ENCODE results near the gene FDXR. TPM values are rescaled to one million over a fixed set of nuclear protein-coding genes. Genes with fewer than 3 reads are reported as not detected.

Gene FDXR, protein sequence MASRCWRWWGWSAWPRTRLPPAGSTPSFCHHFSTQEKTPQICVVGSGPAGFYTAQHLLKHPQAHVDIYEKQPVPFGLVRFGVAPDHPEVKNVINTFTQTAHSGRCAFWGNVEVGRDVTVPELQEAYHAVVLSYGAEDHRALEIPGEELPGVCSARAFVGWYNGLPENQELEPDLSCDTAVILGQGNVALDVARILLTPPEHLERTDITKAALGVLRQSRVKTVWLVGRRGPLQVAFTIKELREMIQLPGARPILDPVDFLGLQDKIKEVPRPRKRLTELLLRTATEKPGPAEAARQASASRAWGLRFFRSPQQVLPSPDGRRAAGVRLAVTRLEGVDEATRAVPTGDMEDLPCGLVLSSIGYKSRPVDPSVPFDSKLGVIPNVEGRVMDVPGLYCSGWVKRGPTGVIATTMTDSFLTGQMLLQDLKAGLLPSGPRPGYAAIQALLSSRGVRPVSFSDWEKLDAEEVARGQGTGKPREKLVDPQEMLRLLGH
- total RNA-seq, result 18.9 and 28.9 TPM in 2 replicates

GRCh38 chr17:74872313-74873036, at the start of gene FDXR:
Gene FDXR, minus strand, starts transcription at chr17:74872994. Its CDS starts 50 bp downstream, at chr17:74872944.

GRCh38 chr17:74892974-74893911, 20.4 kb upstream of the FDXR start, which contains the start of gene FADS6:
Gene FADS6, minus strand, starts transcription at chr17:74893633. Its CDS starts 38 bp downstream, at chr17:74893595.

GRCh38 chr17:74859459-74860228, 13.2 kb downstream of the FDXR start, which contains the start of gene GRIN2C:
Gene GRIN2C, minus strand, starts transcription at chr17:74859885. Its CDS starts 4,793 bp downstream, at chr17:74855092.

Other genes with a start within 250 kb of the FDXR start
- not detected in 2 replicates for gene CD300E, start 249.3 kb downstream of the FDXR start, total RNA-seq
- gene CD300LF, start 160.1 kb downstream of the FDXR start, total RNA-seq, result not detected in 2 replicates
- gene RAB37, start 135.7 kb downstream of the FDXR start, total RNA-seq, result under 0.01 TPM in 1 of 2 replicates, not detected in the other
- 53.9 and 54.0 TPM in 2 replicates for gene NHERF1, start 124.4 kb downstream of the FDXR start, total RNA-seq
- 16.9 and 33.1 TPM in 2 replicates for gene NAT9, start 96.6 kb downstream of the FDXR start, total RNA-seq
- 0.13 TPM in 1 of 2 replicates, not detected in the other for gene GRIN2C, start 13.1 kb downstream of the FDXR start, total RNA-seq
- not detected in 2 replicates for gene FADS6, start 20.6 kb upstream of the FDXR start, total RNA-seq
- gene USH1G, start 50.3 kb upstream of the FDXR start, total RNA-seq, result not detected in 2 replicates
- gene OTOP2, start 51.3 kb upstream of the FDXR start, total RNA-seq, result not detected in 2 replicates
- gene OTOP3, start 62.9 kb upstream of the FDXR start, total RNA-seq, result not detected in 2 replicates
- gene HID1, start 99.8 kb upstream of the FDXR start, total RNA-seq, result 2.0 and 12.5 TPM in 2 replicates
- 40.6 and 49.3 TPM in 2 replicates for gene CDR2L, start 114.6 kb upstream of the FDXR start, total RNA-seq
- 43.9 and 84.7 TPM in 2 replicates for gene MRPL58, start 139.7 kb upstream of the FDXR start, total RNA-seq
- 152 and 176 TPM in 2 replicates for gene ATP5PD, start 174.0 kb upstream of the FDXR start, total RNA-seq
- gene KCTD2, start 174.2 kb upstream of the FDXR start, total RNA-seq, result 14.3 and 24.0 TPM in 2 replicates
- 11.6 and 55.9 TPM in 2 replicates for gene SLC16A5, start 215.0 kb upstream of the FDXR start, total RNA-seq
- gene ARMC7, start 237.0 kb upstream of the FDXR start, total RNA-seq, result 7.2 and 12.4 TPM in 2 replicates